GM19372 (cell line): ENCODE results near the gene SULT1C2.
"Not testable (repeated sequence)": the region's sequence is repeated elsewhere in the genome, so short reads cannot be mapped to it uniquely, and the experiment has no call there.

ENCODE experiments used
- ATAC-seq: cut with Tn5 transposase; IDR thresholded peaks from one replicate; pipeline ENCODE4 v1.9.1; 2021; ENCODE audit warnings: mild to moderate bottlenecking, low read depth, moderate library complexity; ENCODE audit not compliant: unreplicated experiment

The SULT1C2 gene

GRCh38 chr2:108288534-108289106 lies at the start of gene SULT1C2:
SULT1C2 (plus strand) TSS chr2:108288895; CDS start chr2:108293668, 4,773 bp downstream.
- ATAC-seq, result no peak

GRCh38 chr2:108239786-108240185 lies 48.9 kb upstream of the SULT1C2 start, which contains the start of gene SULT1C3:
SULT1C3 (plus strand) TSS chr2:108239968; CDS start chr2:108247195, 7,227 bp downstream.
- no peak for ATAC-seq

- no peak for ATAC-seq
Measured at GRCh38 chr2:108240966-108241365, 47.7 kb upstream of the SULT1C2 start.

- ATAC-seq, result no peak
Measured at GRCh38 chr2:108243566-108243965, 45.1 kb upstream of the SULT1C2 start.

- ATAC-seq, result no peak
Measured at GRCh38 chr2:108244667-108245414, 43.9 kb upstream of the SULT1C2 start.

GRCh38 chr2:108253106-108253505 lies 35.6 kb upstream of the SULT1C2 start:
- no peak for ATAC-seq

GRCh38 chr2:108257757-108258331 lies 30.9 kb upstream of the SULT1C2 start:
- ATAC-seq, result no peak

GRCh38 chr2:108260773-108261172 lies 27.9 kb upstream of the SULT1C2 start:
- ATAC-seq, result no peak

GRCh38 chr2:108262036-108262435 lies 26.7 kb upstream of the SULT1C2 start:
- no peak for ATAC-seq

- no peak for ATAC-seq
Measured at GRCh38 chr2:108263401-108263800, 25.3 kb upstream of the SULT1C2 start.

- ATAC-seq, result no peak
Measured at GRCh38 chr2:108266218-108266617, 22.5 kb upstream of the SULT1C2 start.

- ATAC-seq, result no peak
Measured at GRCh38 chr2:108267101-108267500, 21.6 kb upstream of the SULT1C2 start.

- no peak for ATAC-seq
Measured at GRCh38 chr2:108268001-108268400, 20.7 kb upstream of the SULT1C2 start.

GRCh38 chr2:108270346-108270745 lies 18.3 kb upstream of the SULT1C2 start:
- no peak for ATAC-seq

- no peak for ATAC-seq
Measured at GRCh38 chr2:108270768-108271506, 17.8 kb upstream of the SULT1C2 start.

- ATAC-seq, result no peak
Measured at GRCh38 chr2:108271691-108272253, 16.9 kb upstream of the SULT1C2 start.

- no peak for ATAC-seq
Measured at GRCh38 chr2:108278631-108279030, 10.1 kb upstream of the SULT1C2 start.

GRCh38 chr2:108279468-108279867 lies 9.2 kb upstream of the SULT1C2 start:
- no peak for ATAC-seq

- no peak for ATAC-seq
Measured at GRCh38 chr2:108280466-108280865, 8.2 kb upstream of the SULT1C2 start.

GRCh38 chr2:108284566-108284965 lies 4.1 kb upstream of the SULT1C2 start:
- ATAC-seq, result not testable (repeated sequence)

- no peak for ATAC-seq
Measured at GRCh38 chr2:108285616-108286015, 3.1 kb upstream of the SULT1C2 start.
